OCI-LY7 (cell line): ENCODE data around the gene SRSF7. TPM values are rescaled to one million over a fixed set of nuclear protein-coding genes. Genes with fewer than 3 reads are reported as not detected.

Source experiments
- BruUV-seq: library from RNA; stranded (reverse); fragments of 400-500 nt; replicated peaks from 2 replicates; lab custom pipeline; 2021; lab: Mats Ljungman, UMichigan
- CTCF ChIA-PET: fragments of 300-600 bp; sonication (Branson Sonifier 250); formaldehyde crosslinking; loops from one replicate; lab custom pipeline; 2022; ENCODE audit warnings: antibody characterized with exemption; ENCODE audit not compliant: unreplicated experiment; lab: Charles Lee
- POLR2A ChIA-PET: fragments of 300-600 bp; sonication (Branson Sonifier 250); formaldehyde crosslinking; loops from one replicate; lab custom pipeline; 2022; ENCODE audit warnings: antibody characterized with exemption; lab: Charles Lee
- DNase-seq: peaks from one replicate; pipeline ENCODE4 v3.0.0-alpha.2; 2015; ENCODE audit warnings: low spot score
- H2AFZ ChIP-seq: fragments of 200-600 bp; sonication (generic), shearing (Covaris generic); 2 replicates; pipeline ENCODE4 v1.6.1; 2014; ENCODE audit warnings: mild to moderate bottlenecking, antibody characterized with exemption, low read length, moderate library complexity
- H3K27ac ChIP-seq: fragments of 200-600 bp; sonication (generic); 2 replicates; pipeline ENCODE4 v1.5.1; 2014; ENCODE audit warnings: mixed run types, low read depth, mild to moderate bottlenecking, moderate library complexity, low read length, inconsistent platforms; ENCODE audit not compliant: poor library complexity, severe bottlenecking
- H3K36me3 ChIP-seq: fragments of 200-600 bp; sonication (generic); 2 replicates; pipeline ENCODE4 v1.6.1; 2014; ENCODE audit warnings: mild to moderate bottlenecking, antibody characterized with exemption, low read length, moderate library complexity, mixed read lengths; ENCODE audit not compliant: insufficient read depth
- H3K4me1 ChIP-seq: fragments of 200-600 bp; sonication (generic); 2 replicates; pipeline ENCODE4 v1.5.1; 2014; ENCODE audit warnings: mild to moderate bottlenecking, low read length; ENCODE audit not compliant: insufficient read depth, poor library complexity, severe bottlenecking
- H3K4me2 ChIP-seq: fragments of 200-600 bp; sonication (generic); 2 replicates; pipeline ENCODE4 v1.6.1; 2014; ENCODE audit warnings: mild to moderate bottlenecking, low read length
- H3K4me3 ChIP-seq: fragments of 200-600 bp; sonication (generic); 2 replicates; pipeline ENCODE4 v1.5.1; 2014; ENCODE audit warnings: mild to moderate bottlenecking, low read depth, low read length; ENCODE audit not compliant: poor library complexity, severe bottlenecking
- H3K79me2 ChIP-seq: fragments of 200-600 bp; sonication (generic); 2 replicates; pipeline ENCODE4 v1.6.1; 2016; ENCODE audit warnings: low read depth, mild to moderate bottlenecking, low read length, moderate library complexity, mixed read lengths; ENCODE audit not compliant: insufficient read depth
- H3K9me2 ChIP-seq: fragments of 200-600 bp; sonication (generic); 2 replicates; pipeline ENCODE4 v1.6.1; 2016; ENCODE audit warnings: mild to moderate bottlenecking, low read length, mixed read lengths; ENCODE audit not compliant: insufficient read depth
- H3K9me3 ChIP-seq: fragments of 200-600 bp; sonication (generic); 2 replicates; pipeline ENCODE4 v1.6.1; 2014; ENCODE audit warnings: mild to moderate bottlenecking, mixed run types, low read length, mixed read lengths
- H4K20me1 ChIP-seq: fragments of 200-600 bp; sonication (generic); 2 replicates; pipeline ENCODE4 v1.6.1; 2014; ENCODE audit warnings: mild to moderate bottlenecking, antibody characterized with exemption, low read length, moderate library complexity, mixed read lengths; ENCODE audit not compliant: insufficient read depth
- EZH2phosphoT487 ChIP-seq: fragments of 200-600 bp; sonication (generic); IDR thresholded peaks from 2 replicates; pipeline ENCODE4 v1.6.1; 2018; ENCODE audit warnings: low read depth, borderline replicate concordance, mild to moderate bottlenecking, mixed run types, antibody characterized with exemption, low read length, moderate library complexity, mixed read lengths
- intact Hi-C: fragments of 100-400 bp; cut with micrococcal nuclease; formaldehyde crosslinking; loops from one replicate; pipeline ENCODE4 v1.10.0; 2022; ENCODE audit not compliant: unreplicated experiment
- total RNA-seq, 2 experiments: library from RNA; depleted of rRNA in 1 of 2; stranded (reverse); fragments of >200 nt in 1 of 2; shearing (Covaris generic) in 1 of 2; gene quantifications; 2 replicates each; pipeline ENCODE4 v1.2.3, GENCODE V29; 2014 to 2022
- TF ChIP-seq, protein P1 (sequence below): fragments of 200-600 bp; sonication (generic); conservative IDR thresholded peaks from 2 replicates; pipeline ENCODE4 v1.5.1; 2014; ENCODE audit warnings: mild to moderate bottlenecking, antibody characterized with exemption, low read length, moderate library complexity, mixed read lengths

SRSF7 gene
- total RNA-seq, 2 experiments from 2014 or later, result 320 to 337 TPM

DNA sequence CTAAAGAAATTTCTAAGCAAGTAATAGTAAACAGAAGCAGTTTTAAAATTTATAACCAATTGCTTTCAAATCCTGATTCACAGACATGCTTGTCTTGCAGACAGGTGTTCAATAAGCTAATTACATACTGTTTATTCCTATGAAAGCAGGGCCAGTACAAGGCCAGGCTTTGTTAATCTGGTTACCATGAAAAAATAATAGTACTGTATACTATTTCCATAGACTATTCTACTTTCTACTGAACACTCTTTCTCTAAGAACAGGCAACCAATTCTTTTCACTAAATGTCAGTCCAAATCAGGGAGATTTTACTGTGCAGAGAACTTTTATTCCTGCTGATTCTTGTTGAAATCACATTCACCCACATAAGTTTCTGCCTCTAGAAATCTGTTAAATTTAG, 2.9 kb upstream of the SRSF7 start:
- Histone ChIP-seq H3K36me3 (peaks cover 20% of the 10 kb centered on the region), H3K4me3 (no peak overlapping the region), H3K79me2 (peaks cover 32% of the 10 kb centered on the region), H3K4me1 (peaks cover 25% of the 10 kb centered on the region), H3K9me3 (no peaks in the 10 kb centered on the region), H2AFZ (peak overlapping the region; percentile 61), H3K9me2 (no peaks in the 10 kb centered on the region), H3K27ac (no peak overlapping the region), H4K20me1 (peaks cover 13% of the 10 kb centered on the region), H3K4me2 (peak overlapping the region; percentile 49)
- BruUV-seq, result no TSS peak
- no peak for DNase-seq
- ChIA-PET POLR2A (interaction anchor here (0.6 to 1.5 kb wide), 4 partner anchors 10 to 22 kb away, joined by 3 to 4 read pairs (median 4); no protein-coding TSS in a partner anchor), CTCF (no interaction called here)
- no peak for TF ChIP-seq EZH2phosphoT487
- TF ChIP-seq, protein P1, sequence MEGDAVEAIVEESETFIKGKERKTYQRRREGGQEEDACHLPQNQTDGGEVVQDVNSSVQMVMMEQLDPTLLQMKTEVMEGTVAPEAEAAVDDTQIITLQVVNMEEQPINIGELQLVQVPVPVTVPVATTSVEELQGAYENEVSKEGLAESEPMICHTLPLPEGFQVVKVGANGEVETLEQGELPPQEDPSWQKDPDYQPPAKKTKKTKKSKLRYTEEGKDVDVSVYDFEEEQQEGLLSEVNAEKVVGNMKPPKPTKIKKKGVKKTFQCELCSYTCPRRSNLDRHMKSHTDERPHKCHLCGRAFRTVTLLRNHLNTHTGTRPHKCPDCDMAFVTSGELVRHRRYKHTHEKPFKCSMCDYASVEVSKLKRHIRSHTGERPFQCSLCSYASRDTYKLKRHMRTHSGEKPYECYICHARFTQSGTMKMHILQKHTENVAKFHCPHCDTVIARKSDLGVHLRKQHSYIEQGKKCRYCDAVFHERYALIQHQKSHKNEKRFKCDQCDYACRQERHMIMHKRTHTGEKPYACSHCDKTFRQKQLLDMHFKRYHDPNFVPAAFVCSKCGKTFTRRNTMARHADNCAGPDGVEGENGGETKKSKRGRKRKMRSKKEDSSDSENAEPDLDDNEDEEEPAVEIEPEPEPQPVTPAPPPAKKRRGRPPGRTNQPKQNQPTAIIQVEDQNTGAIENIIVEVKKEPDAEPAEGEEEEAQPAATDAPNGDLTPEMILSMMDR, result no peak
- intact Hi-C loops, result loop anchor here (5.0 kb wide), 1 partner anchor 368 kb away; the partner anchor contains the start of gene SOS1

DNA sequence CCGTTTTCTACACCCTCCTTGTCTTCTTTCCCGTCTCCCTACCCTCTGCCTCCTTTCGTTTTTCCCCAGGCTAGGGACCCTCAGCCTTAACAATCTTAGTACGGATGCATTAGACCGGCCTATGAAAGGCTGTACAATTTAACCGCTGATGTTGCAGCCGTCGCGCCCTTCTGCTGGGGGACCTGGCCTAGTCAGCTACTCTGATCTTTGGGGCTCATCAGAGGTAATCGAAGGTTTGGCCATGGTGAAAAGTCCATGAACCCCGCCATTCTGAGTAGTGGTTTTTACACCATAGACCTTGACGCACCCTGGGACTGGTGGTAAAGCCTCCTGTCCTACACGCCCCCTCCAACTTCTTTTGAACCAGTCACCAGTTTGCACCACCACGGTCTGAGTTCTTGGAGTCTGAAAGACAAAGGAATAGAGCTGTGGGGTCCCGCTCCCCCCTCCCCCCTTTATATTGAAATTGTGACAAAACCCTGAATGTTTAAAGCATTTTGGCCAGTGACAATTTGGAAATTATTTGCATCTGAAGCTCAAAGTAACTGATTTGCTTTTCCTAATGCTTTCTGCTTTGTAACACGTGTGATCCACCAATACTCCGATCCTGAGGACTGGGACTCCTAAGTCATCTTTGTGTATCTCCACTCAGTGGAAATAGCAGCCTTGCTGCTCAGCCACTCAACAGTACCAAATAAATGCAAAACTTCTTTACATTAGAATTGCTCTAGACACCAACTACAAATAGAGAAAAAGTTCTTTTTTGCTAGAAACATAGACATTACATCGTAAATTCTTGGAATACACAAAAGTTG, 642 bp upstream of the SRSF7 start:
- H3K4me3 ChIP-seq, result peak overlapping the region; percentile 88
- ChIA-PET POLR2A (interaction anchor here (0.5 to 3.8 kb wide), 47 partner anchors 9 to 1403 kb away, joined by 3 to 36 read pairs (median 4); partner anchors contain the start of gene GEMIN6), CTCF (interaction anchor here (1.1 kb wide), 2 partner anchors 150 to 170 kb away, joined by 3 read pairs; no protein-coding TSS in a partner anchor)
- no peaks in the 10 kb centered on the region for H3K9me3 ChIP-seq
- H3K36me3 ChIP-seq, result peaks cover 43% of the 10 kb centered on the region
- TF ChIP-seq EZH2phosphoT487, result no peak
- TF ChIP-seq, protein P1, result no peak
- H3K4me1 ChIP-seq, result peaks cover 47% of the 10 kb centered on the region
- H3K9me2 ChIP-seq, result no peaks in the 10 kb centered on the region
- intact Hi-C loops, result loop anchor here (5.0 kb wide), 1 partner anchor 370 kb away; the partner anchor contains the start of gene SOS1
- H4K20me1 ChIP-seq, result peaks cover 33% of the 10 kb centered on the region
- peak overlapping the region; percentile 84 for H2AFZ ChIP-seq
- TSS peak; percentile 90 for BruUV-seq
- no peak for DNase-seq
- peak overlapping the region; percentile 79 for H3K4me2 ChIP-seq
- peak overlapping the region; percentile 80 for H3K27ac ChIP-seq
- peaks cover 54% of the 10 kb centered on the region for H3K79me2 ChIP-seq
